HFFc6 (cell line): ENCODE results near the gene SLC26A11. TPM values are rescaled to one million over a fixed set of nuclear protein-coding genes. Genes with fewer than 3 reads are reported as not detected.

Source experiments
- DNase-seq: peaks from one replicate; pipeline ENCODE4 v3.0.0-alpha.2; 2018
- H3K27ac Mint-ChIP-seq: 2 replicates; pipeline ENCODE4 v1.8.0; 2020; ENCODE audit warnings: mild to moderate bottlenecking, mixed read lengths
- H3K27me3 Mint-ChIP-seq: 2 replicates; pipeline ENCODE4 v1.8.0; 2021; ENCODE audit warnings: mild to moderate bottlenecking, moderate library complexity, mixed read lengths; ENCODE audit not compliant: insufficient read depth
- H3K36me3 Mint-ChIP-seq: 2 replicates; pipeline ENCODE4 v1.8.0; 2021; ENCODE audit warnings: low read depth, mixed read lengths
- H3K4me1 Mint-ChIP-seq: 2 replicates; pipeline ENCODE4 v1.8.0; 2020; ENCODE audit warnings: low read depth, mixed read lengths
- H3K4me3 Mint-ChIP-seq: 2 replicates; pipeline ENCODE4 v1.8.0; 2020; ENCODE audit warnings: mild to moderate bottlenecking, moderate library complexity, mixed read lengths
- H3K9me3 Mint-ChIP-seq: 2 replicates; pipeline ENCODE4 v1.8.0; 2020; ENCODE audit warnings: mild to moderate bottlenecking, mixed read lengths
- total RNA-seq, 6 experiments: library from RNA; stranded (reverse); fragmentation: NEBNext Ultra II Directional; extraction: Animal tissue kit (Norgen Biotek cat#: 25700); gene quantifications; 2 replicates in 1 of 6; 3 replicates in 5 of 6; pipeline ENCODE4 v1.2.3, GENCODE V29; 2021
- TF ChIP-seq, protein P1 (sequence below): fragments of 200-600 bp; sonication (generic); IDR thresholded peaks from 2 replicates; pipeline ENCODE4 v1.5.0; 2021; ENCODE audit warnings: antibody characterized with exemption, mild to moderate bottlenecking

SLC26A11 gene
- total RNA-seq, 6 experiments from 2014 or later = 11.4 to 13.6 (median 12.5) TPM

- no peak overlapping the region for H3K27ac Mint-ChIP-seq
These were observed 36.4 kb upstream of the SLC26A11 start for GRCh38 chr17:80183581-80184422.

DNA sequence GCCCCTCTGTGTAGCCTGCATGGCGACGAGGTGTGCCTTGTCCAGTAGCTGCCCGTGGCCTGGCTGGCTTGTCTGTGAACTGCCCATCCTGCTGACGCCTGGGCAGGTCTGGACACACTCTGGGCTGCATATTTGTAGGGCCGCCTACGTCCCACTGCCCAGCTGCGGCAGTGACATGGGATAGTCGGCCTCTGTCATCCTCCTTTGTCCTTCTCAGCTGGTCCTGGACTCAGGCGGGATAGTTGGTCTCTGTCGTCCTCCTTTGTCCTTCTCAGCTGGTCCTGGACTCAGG, 35.9 kb upstream of the SLC26A11 start:
- H3K4me1 Mint-ChIP-seq = peaks cover 7% of the 10 kb centered on the region; the same call in 1 of the 2 replicates
- H3K9me3 Mint-ChIP-seq = no peaks in the 10 kb centered on the region
- H3K4me3 Mint-ChIP-seq = no peak overlapping the region
- no peak for DNase-seq
- TF ChIP-seq, protein P1, sequence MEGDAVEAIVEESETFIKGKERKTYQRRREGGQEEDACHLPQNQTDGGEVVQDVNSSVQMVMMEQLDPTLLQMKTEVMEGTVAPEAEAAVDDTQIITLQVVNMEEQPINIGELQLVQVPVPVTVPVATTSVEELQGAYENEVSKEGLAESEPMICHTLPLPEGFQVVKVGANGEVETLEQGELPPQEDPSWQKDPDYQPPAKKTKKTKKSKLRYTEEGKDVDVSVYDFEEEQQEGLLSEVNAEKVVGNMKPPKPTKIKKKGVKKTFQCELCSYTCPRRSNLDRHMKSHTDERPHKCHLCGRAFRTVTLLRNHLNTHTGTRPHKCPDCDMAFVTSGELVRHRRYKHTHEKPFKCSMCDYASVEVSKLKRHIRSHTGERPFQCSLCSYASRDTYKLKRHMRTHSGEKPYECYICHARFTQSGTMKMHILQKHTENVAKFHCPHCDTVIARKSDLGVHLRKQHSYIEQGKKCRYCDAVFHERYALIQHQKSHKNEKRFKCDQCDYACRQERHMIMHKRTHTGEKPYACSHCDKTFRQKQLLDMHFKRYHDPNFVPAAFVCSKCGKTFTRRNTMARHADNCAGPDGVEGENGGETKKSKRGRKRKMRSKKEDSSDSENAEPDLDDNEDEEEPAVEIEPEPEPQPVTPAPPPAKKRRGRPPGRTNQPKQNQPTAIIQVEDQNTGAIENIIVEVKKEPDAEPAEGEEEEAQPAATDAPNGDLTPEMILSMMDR = no peak
- H3K36me3 Mint-ChIP-seq = no peaks in the 10 kb centered on the region
- peaks cover 21% of the 10 kb centered on the region for H3K27me3 Mint-ChIP-seq
- H3K27ac Mint-ChIP-seq = no peak overlapping the region

More at GRCh38 chr17:80183581-80184422, 36.4 kb upstream of the SLC26A11 start:
- no peak for DNase-seq
- Mint-ChIP-seq H3K27me3 (peaks cover 21% of the 10 kb centered on the region), H3K4me3 (no peak overlapping the region), H3K36me3 (no peaks in the 10 kb centered on the region), H3K9me3 (no peaks in the 10 kb centered on the region), H3K4me1 (peaks cover 7% of the 10 kb centered on the region; the same call in 1 of the 2 replicates)
- TF ChIP-seq, protein P1 = no peak

DNA sequence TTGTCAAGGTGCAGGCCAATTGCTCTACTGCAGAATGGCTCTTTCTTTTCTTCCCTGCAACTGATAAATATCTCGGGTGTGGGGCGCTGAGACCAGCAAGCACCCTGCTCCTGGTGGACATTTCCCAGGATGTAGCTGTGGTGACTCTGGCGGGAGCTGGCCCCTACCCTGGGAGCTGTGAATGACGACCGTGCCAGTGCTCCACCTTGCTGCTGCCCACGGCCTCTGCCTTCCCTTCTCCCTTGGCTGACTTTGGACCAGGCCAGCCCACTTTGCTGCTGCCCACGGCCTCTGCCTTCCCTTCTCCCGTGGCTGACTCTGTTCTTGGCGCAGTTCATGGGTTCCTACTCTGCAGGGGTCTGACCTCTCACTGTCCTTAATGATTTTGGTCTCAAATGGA, 34.3 kb upstream of the SLC26A11 start:
- Mint-ChIP-seq H3K4me1 (peaks cover 7% of the 10 kb centered on the region; the same call in 1 of the 2 replicates), H3K27me3 (peaks cover 12% of the 10 kb centered on the region), H3K27ac (no peak overlapping the region), H3K36me3 (no peaks in the 10 kb centered on the region), H3K4me3 (no peak overlapping the region), H3K9me3 (no peaks in the 10 kb centered on the region)
- TF ChIP-seq, protein P1 = no peak
- no peak for DNase-seq

- TF ChIP-seq, protein P1 = no peak
- no peaks in the 10 kb centered on the region for H3K9me3 Mint-ChIP-seq
- peaks cover 18% of the 10 kb centered on the region for H3K27me3 Mint-ChIP-seq
- no peak overlapping the region for H3K27ac Mint-ChIP-seq
- H3K4me1 Mint-ChIP-seq = peaks cover 7% of the 10 kb centered on the region; the same call in 1 of the 2 replicates
- H3K4me3 Mint-ChIP-seq = no peak overlapping the region
- DNase-seq = no peak
- H3K36me3 Mint-ChIP-seq = no peaks in the 10 kb centered on the region
These were observed 33.1 kb upstream of the SLC26A11 start for GRCh38 chr17:80187090-80187489.

DNA sequence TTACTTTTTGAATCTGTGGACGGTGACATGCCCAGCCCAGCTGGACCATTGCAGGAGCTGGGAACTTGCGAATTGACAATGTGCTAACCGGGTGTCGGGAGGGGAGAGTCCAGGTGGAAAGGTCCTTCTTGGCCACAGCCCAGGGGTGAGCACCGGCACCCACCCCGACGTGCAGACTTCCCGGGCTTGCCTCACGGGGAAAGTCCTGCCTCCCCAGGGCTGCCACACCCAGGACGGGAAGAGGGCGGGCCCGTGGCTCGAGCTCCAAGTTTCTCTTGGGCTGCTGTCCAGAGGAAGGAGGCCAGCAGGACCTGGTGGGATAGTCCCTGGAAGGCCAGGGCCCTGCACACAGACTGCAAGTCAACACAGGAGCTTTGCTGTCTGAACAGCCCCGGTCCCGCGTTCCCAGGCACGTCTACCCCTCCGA, 32.7 kb upstream of the SLC26A11 start:
- Mint-ChIP-seq H3K4me1 (peaks cover 7% of the 10 kb centered on the region; the same call in 1 of the 2 replicates), H3K27me3 (peaks cover 20% of the 10 kb centered on the region), H3K36me3 (no peaks in the 10 kb centered on the region), H3K4me3 (no peak overlapping the region), H3K9me3 (no peaks in the 10 kb centered on the region), H3K27ac (no peak overlapping the region)
- no peak for DNase-seq
- TF ChIP-seq, protein P1 = no peak
